ENCODE data around the gene CACNA1B.

The CACNA1B gene

GRCh38 chr9:137853392-137853995 lies 24.1 kb upstream of the CACNA1B start:
- DNase-seq: no peak
- Histone ChIP-seq H3K36me3 (no peaks in the 10 kb centered on the region), H3K9me3 (ENCODE audit: severe bottlenecking) (peaks cover 7% of the 10 kb centered on the region), H3K4me3 (ENCODE audit: low read depth, low read length) (no peak overlapping the region), H3K27ac (no peak overlapping the region), H3K27me3 (ENCODE audit: insufficient read depth, low read depth, severe bottlenecking) (no peaks in the 10 kb centered on the region)
- no peak for TF ChIP-seq CTCF (IDR thresholded peaks at IDR 0.05; ENCODE audit: low read depth, low read length)

GRCh38 chr9:137860361-137860760 lies 17.2 kb upstream of the CACNA1B start:
- DNase-seq: no peak
- Histone ChIP-seq H3K9me3 (ENCODE audit: severe bottlenecking) (peaks cover 7% of the 10 kb centered on the region), H3K4me3 (ENCODE audit: low read depth, low read length) (no peak overlapping the region), H3K36me3 (no peaks in the 10 kb centered on the region), H3K27ac (no peak overlapping the region), H3K27me3 (ENCODE audit: insufficient read depth, low read depth, severe bottlenecking) (no peaks in the 10 kb centered on the region)
- no peak for TF ChIP-seq CTCF (IDR thresholded peaks at IDR 0.05; ENCODE audit: low read depth, low read length)

GRCh38 chr9:137865581-137866145 lies 11.9 kb upstream of the CACNA1B start:
- TF ChIP-seq CTCF (IDR thresholded peaks at IDR 0.05; ENCODE audit: low read depth, low read length): no peak
- no peak overlapping the region for H3K27ac ChIP-seq
- no peak overlapping the region for H3K4me3 ChIP-seq (ENCODE audit: low read depth, low read length)
- no peaks in the 10 kb centered on the region for H3K27me3 ChIP-seq (ENCODE audit: insufficient read depth, low read depth, severe bottlenecking)
- no peak for DNase-seq
- H3K9me3 ChIP-seq (ENCODE audit: severe bottlenecking): no peaks in the 10 kb centered on the region
- no peaks in the 10 kb centered on the region for H3K36me3 ChIP-seq

GRCh38 chr9:137866226-137867141 lies 11.1 kb upstream of the CACNA1B start:
- Histone ChIP-seq H3K36me3 (no peaks in the 10 kb centered on the region), H3K9me3 (ENCODE audit: severe bottlenecking) (no peaks in the 10 kb centered on the region), H3K27me3 (ENCODE audit: insufficient read depth, low read depth, severe bottlenecking) (no peaks in the 10 kb centered on the region), H3K27ac (no peak overlapping the region), H3K4me3 (ENCODE audit: low read depth, low read length) (no peak overlapping the region)
- TF ChIP-seq CTCF (IDR thresholded peaks at IDR 0.05; ENCODE audit: low read depth, low read length): no peak
- no peak for DNase-seq

- TF ChIP-seq CTCF (IDR thresholded peaks at IDR 0.05; ENCODE audit: low read depth, low read length): no peak
- no peaks in the 10 kb centered on the region for H3K27me3 ChIP-seq (ENCODE audit: insufficient read depth, low read depth, severe bottlenecking)
- no peak for DNase-seq
- H3K36me3 ChIP-seq: no peaks in the 10 kb centered on the region
- no peak overlapping the region for H3K27ac ChIP-seq
- H3K9me3 ChIP-seq (ENCODE audit: severe bottlenecking): no peaks in the 10 kb centered on the region
- no peak overlapping the region for H3K4me3 ChIP-seq (ENCODE audit: low read depth, low read length)
Measured at GRCh38 chr9:137870432-137870831, 7.2 kb upstream of the CACNA1B start.
